HEK293 (cell line): Measurements from ENCODE around the gene IRX4.
A peak's percentile ranks its signal among the peaks of the same experiment; 100 is the strongest.

Source experiments
- CTCF ChIA-PET: fragments of 350-600 bp; formaldehyde crosslinking; extraction: SDS; loops from one replicate; lab custom pipeline; 2021; ENCODE audit warnings: antibody characterized with exemption; lab: Yijun Ruan, JAX
- POLR2A ChIA-PET: fragments of 300-600 bp; formaldehyde crosslinking; extraction: SDS; loops from one replicate; lab custom pipeline; 2020; ENCODE audit warnings: antibody characterized with exemption, inconsistent platforms; lab: Yijun Ruan, JAX
- H3K27ac ChIP-seq: fragments of 200-500 bp; sonication (Bioruptor generic); 2 replicates; pipeline ENCODE4 v1.5.1; 2014; ENCODE audit warnings: low read depth, low read length, control low read depth, inconsistent platforms; ENCODE audit errors: extremely low read depth
- H3K36me3 ChIP-seq, 2 experiments: fragments of 200-500 bp in 1 of 2; sonication (Bioruptor generic) in 1 of 2; 1 replicate in 1 of 2; 2 replicates in 1 of 2; pipeline ENCODE4 v1.5.1; 2014 to 2017; ENCODE audit warnings: inconsistent platforms in 2 of 2, low read length in 2 of 2; ENCODE audit not compliant: control insufficient read depth in 2 of 2, insufficient read depth in 1 of 2
- H3K4me1 ChIP-seq: fragments of 200-500 bp; sonication (Bioruptor generic); 2 replicates; pipeline ENCODE4 v1.5.1; 2014; ENCODE audit warnings: mild to moderate bottlenecking, low read length, inconsistent platforms; ENCODE audit not compliant: control insufficient read depth, insufficient read depth
- H3K4me3 ChIP-seq: 2 replicates; pipeline ENCODE4 v1.5.1; 2011; ENCODE audit warnings: low read depth, mild to moderate bottlenecking, control low read depth, low read length, moderate library complexity
- H3K9me3 ChIP-seq: fragments of 200-500 bp; sonication (Bioruptor generic); 2 replicates; pipeline ENCODE4 v1.5.1; 2014; ENCODE audit warnings: low read depth, low read length, inconsistent platforms; ENCODE audit not compliant: control insufficient read depth, insufficient read depth
- BCL6B ChIP-seq: fragments of 450-650 bp; formaldehyde crosslinking; IDR thresholded peaks from 2 replicates; pipeline ENCODE4 v1.5.1; 2017; ENCODE audit warnings: missing biosample characterization, missing genetic modification characterization
- GLIS1 ChIP-seq: fragments of 450-650 bp; formaldehyde crosslinking; IDR thresholded peaks from 2 replicates; pipeline ENCODE4 v1.5.1; 2016; ENCODE audit warnings: missing biosample characterization, missing genetic modification characterization
- HOXC10 ChIP-seq: sonication (generic); formaldehyde crosslinking; IDR thresholded peaks from 2 replicates; pipeline ENCODE4 v1.8.1; 2023; ENCODE audit warnings: mild to moderate bottlenecking, missing genetic modification reagents
- IKZF3 ChIP-seq: fragments of 450-650 bp; IDR thresholded peaks from 2 replicates; pipeline ENCODE4 v1.5.0; 2018; ENCODE audit warnings: missing biosample characterization, mild to moderate bottlenecking, missing genetic modification characterization, moderate library complexity
- KLF8 ChIP-seq: fragments of 450-650 bp; formaldehyde crosslinking; IDR thresholded peaks from 2 replicates; pipeline ENCODE4 v1.5.1; 2016; ENCODE audit warnings: missing biosample characterization, missing genetic modification characterization
- SP2 ChIP-seq: fragments of 450-650 bp; formaldehyde crosslinking; IDR thresholded peaks from 2 replicates; pipeline ENCODE4 v1.5.1; 2016; ENCODE audit warnings: missing biosample characterization, missing genetic modification characterization
- WT1 ChIP-seq: fragments of 450-650 bp; formaldehyde crosslinking; IDR thresholded peaks from 2 replicates; pipeline ENCODE4 v1.5.1; 2016; ENCODE audit warnings: missing biosample characterization, missing genetic modification characterization
- ZBTB10 ChIP-seq: fragments of 450-650 bp; formaldehyde crosslinking; IDR thresholded peaks from 2 replicates; pipeline ENCODE4 v1.5.1; 2016; ENCODE audit warnings: missing biosample characterization, missing genetic modification characterization
- ZIC2 ChIP-seq: fragments of 450-650 bp; formaldehyde crosslinking; IDR thresholded peaks from 2 replicates; pipeline ENCODE4 v1.5.1; 2016; ENCODE audit warnings: missing biosample characterization, missing genetic modification characterization
- ZNF10 ChIP-seq: fragments of 450-650 bp; formaldehyde crosslinking; IDR thresholded peaks from 2 replicates; pipeline ENCODE4 v1.5.1; 2017; ENCODE audit warnings: missing biosample characterization, missing genetic modification characterization
- ZNF223 ChIP-seq: fragments of 450-650 bp; formaldehyde crosslinking; IDR thresholded peaks from 2 replicates; pipeline ENCODE4 v1.5.1; 2016; ENCODE audit warnings: missing biosample characterization, missing genetic modification characterization
- ZNF433 ChIP-seq: fragments of 450-650 bp; formaldehyde crosslinking; IDR thresholded peaks from 2 replicates; pipeline ENCODE4 v1.5.1; 2016; ENCODE audit warnings: missing biosample characterization, missing genetic modification characterization, low read depth
- ZNF510 ChIP-seq: fragments of 450-650 bp; formaldehyde crosslinking; IDR thresholded peaks from 2 replicates; pipeline ENCODE4 v1.5.1; 2018; ENCODE audit warnings: mild to moderate bottlenecking, missing genetic modification characterization, missing biosample characterization; ENCODE audit not compliant: insufficient replicate concordance
- ZNF521 ChIP-seq: fragments of 450-650 bp; formaldehyde crosslinking; IDR thresholded peaks from 2 replicates; pipeline ENCODE4 v1.5.1; 2017; ENCODE audit warnings: missing biosample characterization, mild to moderate bottlenecking, missing genetic modification characterization
- ZNF529 ChIP-seq: fragments of 450-650 bp; formaldehyde crosslinking; IDR thresholded peaks from 2 replicates; pipeline ENCODE4 v1.5.1; 2017; ENCODE audit warnings: missing genetic modification characterization, missing biosample characterization; ENCODE audit not compliant: insufficient replicate concordance
- TF ChIP-seq, protein P1 (sequence below): fragments of 450-650 bp; formaldehyde crosslinking; IDR thresholded peaks from 2 replicates; pipeline ENCODE4 v1.5.1; 2016; ENCODE audit warnings: missing biosample characterization, missing genetic modification characterization

Gene IRX4

GRCh38 chr5:1840741-1841521, 41.8 kb downstream of the IRX4 start:
- TF ChIP-seq ZBTB10: no peak
- TF ChIP-seq HOXC10 (CRISPR knock-in tag): no peak
- no peak for TF ChIP-seq ZNF521 (tag by site-specific recombination)
- TF ChIP-seq, all 188 proteins: peak for 0
- Histone ChIP-seq H3K27ac (no peak overlapping the region), H3K36me3 (no peaks in the 10 kb centered on the region), H3K9me3 (no peaks in the 10 kb centered on the region), H3K4me3 (no peak overlapping the region), H3K4me1 (peaks cover 4% of the 10 kb centered on the region; the same call in 1 of the 2 replicates)
- ChIA-PET POLR2A (no interaction called here), CTCF (no interaction called here)

DNA sequence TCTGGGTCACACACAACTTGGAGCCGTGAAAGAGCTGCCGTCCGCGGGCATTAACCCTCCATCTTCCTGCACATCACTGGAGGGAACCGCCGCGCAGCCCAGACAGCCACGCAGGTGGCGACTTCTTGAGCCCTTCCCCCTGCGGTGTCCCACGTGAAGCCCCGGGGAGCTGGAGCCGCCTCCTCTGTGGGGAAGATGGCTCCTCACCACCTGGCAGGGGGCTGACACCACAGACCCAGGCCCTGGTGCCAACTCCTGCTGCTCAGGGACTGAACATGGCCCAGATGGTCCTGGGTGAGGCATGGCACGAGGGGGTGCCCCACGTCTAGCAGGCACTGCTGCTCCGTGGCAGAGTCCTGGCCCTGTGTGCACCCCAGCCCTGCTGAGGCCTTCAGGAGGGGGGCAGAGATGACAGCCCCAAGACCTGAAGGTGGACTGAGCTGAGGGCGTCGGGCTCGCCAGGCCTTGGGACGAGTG, 42.6 kb downstream of the IRX4 start:
- TF ChIP-seq BCL6B (tag by site-specific recombination) (no peak), ZNF10 (tag by site-specific recombination) (no peak), GLIS1 (tag by site-specific recombination) (no peak), ZIC2 (tag by site-specific recombination) (peak; percentile 61), KLF8 (tag by site-specific recombination) (no peak), WT1 (tag by site-specific recombination) (no peak), ZNF529 (no peak)
- H3K4me3 ChIP-seq: no peak overlapping the region
- POLR2A ChIA-PET: no interaction called here
- no peaks in the 10 kb centered on the region for H3K9me3 ChIP-seq
- no peaks in the 10 kb centered on the region for H3K36me3 ChIP-seq
- CTCF ChIA-PET: interaction anchor here (0.6 kb wide), 1 partner anchor 9 kb away, joined by 4 read pairs; no protein-coding TSS in a partner anchor
- H3K27ac ChIP-seq: no peak overlapping the region
- H3K4me1 ChIP-seq: peaks cover 4% of the 10 kb centered on the region; the same call in 1 of the 2 replicates

DNA sequence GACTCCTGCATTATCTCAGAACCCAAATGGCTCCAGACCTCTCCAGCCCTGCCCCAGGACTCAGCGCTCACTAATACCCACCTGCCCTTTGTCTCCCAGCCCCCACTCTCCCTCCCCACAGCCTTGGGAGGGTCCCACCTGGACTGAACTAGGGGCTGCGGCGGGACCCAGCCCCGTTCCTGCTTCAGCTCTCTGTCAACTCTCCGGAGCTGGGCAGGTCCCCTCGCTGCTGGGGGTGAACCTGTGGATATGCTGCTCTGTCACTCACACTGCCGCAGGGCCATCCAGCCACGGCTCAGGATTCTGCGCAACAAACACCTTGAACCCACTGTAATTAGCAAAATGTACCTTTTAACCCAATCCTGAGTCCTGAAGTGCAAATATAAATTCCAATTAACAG, 44.7 kb downstream of the IRX4 start:
- Histone ChIP-seq H3K36me3 (no peaks in the 10 kb centered on the region), H3K4me3 (no peak overlapping the region), H3K9me3 (no peaks in the 10 kb centered on the region), H3K4me1 (peaks cover 4% of the 10 kb centered on the region; the same call in 1 of the 2 replicates), H3K27ac (no peak overlapping the region)
- ChIA-PET POLR2A (no interaction called here), CTCF (no interaction called here)
- no peak for TF ChIP-seq IKZF3
- TF ChIP-seq ZNF433: no peak
- no peak for TF ChIP-seq ZNF510 (tag by site-specific recombination)
- TF ChIP-seq ZNF223 (tag by site-specific recombination): no peak
- TF ChIP-seq, protein P1, sequence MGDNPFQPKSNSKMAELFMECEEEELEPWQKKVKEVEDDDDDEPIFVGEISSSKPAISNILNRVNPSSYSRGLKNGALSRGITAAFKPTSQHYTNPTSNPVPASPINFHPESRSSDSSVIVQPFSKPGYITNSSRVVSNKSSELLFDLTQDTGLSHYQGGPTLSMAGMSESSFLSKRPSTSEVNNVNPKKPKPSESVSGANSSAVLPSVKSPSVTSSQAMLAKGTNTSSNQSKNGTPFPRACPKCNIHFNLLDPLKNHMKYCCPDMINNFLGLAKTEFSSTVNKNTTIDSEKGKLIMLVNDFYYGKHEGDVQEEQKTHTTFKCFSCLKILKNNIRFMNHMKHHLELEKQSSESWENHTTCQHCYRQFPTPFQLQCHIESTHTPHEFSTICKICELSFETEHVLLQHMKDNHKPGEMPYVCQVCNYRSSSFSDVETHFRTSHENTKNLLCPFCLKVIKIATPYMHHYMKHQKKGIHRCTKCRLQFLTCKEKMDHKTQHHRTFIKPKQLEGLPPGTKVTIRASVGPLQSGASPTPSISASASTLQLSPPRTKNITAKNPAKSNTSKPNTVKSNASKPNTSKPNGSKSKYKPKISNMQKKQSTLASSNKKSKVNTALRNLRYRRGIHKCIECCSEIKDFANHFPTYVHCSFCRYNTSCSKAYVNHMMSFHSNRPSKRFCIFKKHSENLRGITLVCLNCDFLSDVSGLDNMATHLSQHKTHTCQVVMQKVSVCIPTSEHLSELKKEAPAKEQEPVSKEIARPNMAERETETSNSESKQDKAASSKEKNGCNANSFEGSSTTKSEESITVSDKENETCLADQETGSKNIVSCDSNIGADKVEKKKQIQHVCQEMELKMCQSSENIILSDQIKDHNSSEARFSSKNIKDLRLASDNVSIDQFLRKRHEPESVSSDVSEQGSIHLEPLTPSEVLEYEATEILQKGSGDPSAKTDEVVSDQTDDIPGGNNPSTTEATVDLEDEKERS (tag by site-specific recombination): no peak
- TF ChIP-seq SP2 (tag by site-specific recombination): no peak
